HEK293 (cell line): ENCODE results near the gene KCTD18.

Source experiments
- ZBTB1 ChIP-seq: fragments of 450-650 bp; formaldehyde crosslinking; IDR thresholded peaks from 2 replicates; pipeline ENCODE4 v1.5.1; 2016; ENCODE audit warnings: missing biosample characterization, missing genetic modification characterization
- ZNF221 ChIP-seq: fragments of 450-650 bp; formaldehyde crosslinking; IDR thresholded peaks from 2 replicates; pipeline ENCODE4 v1.5.1; 2017; ENCODE audit warnings: missing biosample characterization, missing genetic modification characterization, borderline replicate concordance
- ZNF24 ChIP-seq: fragments of 450-650 bp; formaldehyde crosslinking; IDR thresholded peaks from 2 replicates; pipeline ENCODE4 v1.5.1; 2016; ENCODE audit warnings: missing biosample characterization, missing genetic modification characterization
- ZNF843 ChIP-seq: fragments of 450-650 bp; formaldehyde crosslinking; IDR thresholded peaks from 2 replicates; pipeline ENCODE4 v1.5.1; 2016; ENCODE audit warnings: missing biosample characterization, missing genetic modification characterization
- TF ChIP-seq, protein P1 (sequence below): fragments of 450-650 bp; formaldehyde crosslinking; IDR thresholded peaks from 2 replicates; pipeline ENCODE4 v1.5.1; 2016; ENCODE audit warnings: missing biosample characterization, missing genetic modification characterization

GRCh38 chr2:200486529-200486928, 23.3 kb downstream of the KCTD18 start:
- TF ChIP-seq ZNF843 (tag by site-specific recombination) (no peak), ZNF24 (tag by site-specific recombination) (no peak), ZBTB1 (tag by site-specific recombination) (no peak), ZNF221 (tag by site-specific recombination) (no peak)
- TF ChIP-seq, protein P1, sequence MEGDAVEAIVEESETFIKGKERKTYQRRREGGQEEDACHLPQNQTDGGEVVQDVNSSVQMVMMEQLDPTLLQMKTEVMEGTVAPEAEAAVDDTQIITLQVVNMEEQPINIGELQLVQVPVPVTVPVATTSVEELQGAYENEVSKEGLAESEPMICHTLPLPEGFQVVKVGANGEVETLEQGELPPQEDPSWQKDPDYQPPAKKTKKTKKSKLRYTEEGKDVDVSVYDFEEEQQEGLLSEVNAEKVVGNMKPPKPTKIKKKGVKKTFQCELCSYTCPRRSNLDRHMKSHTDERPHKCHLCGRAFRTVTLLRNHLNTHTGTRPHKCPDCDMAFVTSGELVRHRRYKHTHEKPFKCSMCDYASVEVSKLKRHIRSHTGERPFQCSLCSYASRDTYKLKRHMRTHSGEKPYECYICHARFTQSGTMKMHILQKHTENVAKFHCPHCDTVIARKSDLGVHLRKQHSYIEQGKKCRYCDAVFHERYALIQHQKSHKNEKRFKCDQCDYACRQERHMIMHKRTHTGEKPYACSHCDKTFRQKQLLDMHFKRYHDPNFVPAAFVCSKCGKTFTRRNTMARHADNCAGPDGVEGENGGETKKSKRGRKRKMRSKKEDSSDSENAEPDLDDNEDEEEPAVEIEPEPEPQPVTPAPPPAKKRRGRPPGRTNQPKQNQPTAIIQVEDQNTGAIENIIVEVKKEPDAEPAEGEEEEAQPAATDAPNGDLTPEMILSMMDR (tag by site-specific recombination): no peak
